Fibroblast of the aortic adventitia (primary cell): Measurements from ENCODE around the gene HARS2. TPM values are rescaled to one million over a fixed set of nuclear protein-coding genes. Genes with fewer than 3 reads are reported as not detected.
"Not testable (repeated sequence)": the region's sequence is repeated elsewhere in the genome, so short reads cannot be mapped to it uniquely, and the experiment has no call there.

ENCODE experiments used
- DNase-seq: peaks from one replicate; pipeline ENCODE4 v3.0.0-alpha.2; 2010; ENCODE audit warnings: low read depth
- H3K4me3 ChIP-seq: 2 replicates; pipeline ENCODE4 v1.5.1; 2011; ENCODE audit warnings: low read depth, mild to moderate bottlenecking, control low read depth, low read length, moderate library complexity
- total RNA-seq: library from RNA; depleted of rRNA; stranded (reverse); fragments of >200 nt; gene quantifications from 2 replicates; pipeline ENCODE4 v1.2.3, GENCODE V29; 2012; ENCODE audit warnings: low replicate concordance
- TF ChIP-seq, protein P1 (sequence below): IDR thresholded peaks from 2 replicates; pipeline ENCODE4 v1.5.1; 2011; ENCODE audit warnings: mild to moderate bottlenecking, low read length, control low read depth, inconsistent platforms; ENCODE audit not compliant: insufficient read depth

HARS2 gene
- total RNA-seq, 1 donor: 22.7 TPM

DNA sequence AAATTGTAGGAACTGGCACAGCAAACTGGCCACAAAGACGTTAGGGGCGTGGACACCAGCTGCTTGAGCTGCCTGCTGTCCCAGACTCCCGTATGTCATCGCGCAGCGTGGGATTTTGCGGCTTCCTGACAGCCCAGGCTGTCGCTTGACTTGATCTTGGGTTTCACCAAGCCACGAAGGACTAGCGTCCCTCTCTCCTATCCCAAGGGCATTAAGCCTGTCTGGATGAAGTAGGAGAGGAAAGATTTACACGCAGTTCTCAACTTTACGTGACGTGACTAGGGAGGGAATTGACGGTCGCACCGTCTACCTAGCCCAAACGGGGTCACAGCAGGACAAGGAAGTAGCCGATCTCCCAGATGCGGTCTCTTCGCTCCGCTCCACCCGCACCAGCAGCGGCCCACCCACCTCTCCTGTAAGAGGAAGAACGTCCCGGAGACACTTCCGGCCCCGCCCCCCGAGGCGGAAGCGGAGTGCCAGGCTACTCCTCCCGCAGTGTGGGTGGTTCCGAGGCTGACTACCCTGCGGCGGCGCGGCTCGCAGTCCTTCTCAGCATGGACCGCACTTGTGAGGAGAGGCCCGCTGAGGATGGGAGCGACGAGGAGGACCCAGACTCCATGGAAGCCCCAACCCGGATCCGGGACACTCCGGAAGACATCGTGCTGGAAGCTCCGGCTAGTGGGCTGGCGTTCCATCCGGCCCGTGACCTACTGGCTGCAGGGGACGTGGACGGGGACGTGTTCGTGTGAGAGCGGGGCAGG lies 26.7 kb upstream of the HARS2 start, which contains the start of gene WDR55:
Gene WDR55 (plus strand): TSS at position 546 of the 761 bp plus-strand sequence. CDS start 9 bp downstream, at position 555.
- peak within 1 kb of the TSS; percentile 99 for H3K4me3 ChIP-seq
- TF ChIP-seq, protein P1, sequence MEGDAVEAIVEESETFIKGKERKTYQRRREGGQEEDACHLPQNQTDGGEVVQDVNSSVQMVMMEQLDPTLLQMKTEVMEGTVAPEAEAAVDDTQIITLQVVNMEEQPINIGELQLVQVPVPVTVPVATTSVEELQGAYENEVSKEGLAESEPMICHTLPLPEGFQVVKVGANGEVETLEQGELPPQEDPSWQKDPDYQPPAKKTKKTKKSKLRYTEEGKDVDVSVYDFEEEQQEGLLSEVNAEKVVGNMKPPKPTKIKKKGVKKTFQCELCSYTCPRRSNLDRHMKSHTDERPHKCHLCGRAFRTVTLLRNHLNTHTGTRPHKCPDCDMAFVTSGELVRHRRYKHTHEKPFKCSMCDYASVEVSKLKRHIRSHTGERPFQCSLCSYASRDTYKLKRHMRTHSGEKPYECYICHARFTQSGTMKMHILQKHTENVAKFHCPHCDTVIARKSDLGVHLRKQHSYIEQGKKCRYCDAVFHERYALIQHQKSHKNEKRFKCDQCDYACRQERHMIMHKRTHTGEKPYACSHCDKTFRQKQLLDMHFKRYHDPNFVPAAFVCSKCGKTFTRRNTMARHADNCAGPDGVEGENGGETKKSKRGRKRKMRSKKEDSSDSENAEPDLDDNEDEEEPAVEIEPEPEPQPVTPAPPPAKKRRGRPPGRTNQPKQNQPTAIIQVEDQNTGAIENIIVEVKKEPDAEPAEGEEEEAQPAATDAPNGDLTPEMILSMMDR: no peak
- DNase-seq: peak; percentile 87

DNA sequence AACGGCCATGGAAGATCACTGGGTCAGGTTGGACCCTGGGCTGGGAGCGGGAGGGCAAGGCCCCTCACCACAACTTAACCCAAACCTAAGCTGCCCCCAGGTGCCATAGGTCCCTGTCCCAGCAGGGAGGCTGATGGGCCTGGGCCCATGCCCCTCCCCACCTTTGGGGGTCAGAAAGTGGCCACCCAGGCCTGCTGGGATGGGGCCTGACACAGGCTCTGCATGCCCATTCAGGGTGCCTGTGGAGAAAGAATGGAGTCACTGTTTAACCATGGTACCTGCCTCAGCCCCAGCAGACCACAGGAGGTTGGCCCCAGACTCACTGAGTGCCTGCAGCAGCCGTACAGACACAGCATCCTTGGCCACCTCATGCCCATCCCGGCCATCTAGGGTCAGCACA lies 20.2 kb upstream of the HARS2 start:
- H3K4me3 ChIP-seq, DNase-seq: not testable (repeated sequence)

DNA sequence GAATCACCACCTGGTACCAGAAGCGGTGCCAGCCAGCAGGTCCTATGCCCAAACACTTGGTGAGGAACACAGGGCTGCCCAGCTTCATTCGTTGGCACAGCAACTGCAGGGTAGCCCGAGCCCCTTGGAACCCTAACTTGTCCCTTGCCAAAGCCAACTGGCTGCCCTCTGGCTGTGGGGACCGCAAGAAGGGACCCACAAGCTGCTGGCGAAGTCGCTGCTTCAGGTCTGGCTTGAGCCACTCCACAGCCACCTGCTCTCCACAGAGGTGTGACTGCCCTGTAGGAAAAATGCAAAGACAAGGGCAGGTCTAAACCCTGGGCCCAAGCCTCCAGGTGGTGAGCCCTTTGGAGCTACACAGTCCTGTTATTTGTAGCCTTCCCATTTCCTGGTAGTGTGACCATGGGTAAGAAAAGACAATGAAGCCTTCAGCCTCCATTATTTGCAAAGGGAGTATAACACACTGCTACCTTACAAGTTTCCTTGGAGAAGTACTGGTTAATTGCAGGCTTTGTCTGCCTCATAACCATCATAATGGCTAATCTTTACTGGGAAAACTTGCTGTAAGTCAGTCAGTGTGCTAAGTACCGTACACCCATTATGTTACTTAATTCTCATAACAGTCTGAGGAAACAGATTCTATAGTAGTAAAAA lies 19.7 kb upstream of the HARS2 start:
- TF ChIP-seq, protein P1: no peak
- DNase-seq: no peak
- no peak overlapping the region for H3K4me3 ChIP-seq

DNA sequence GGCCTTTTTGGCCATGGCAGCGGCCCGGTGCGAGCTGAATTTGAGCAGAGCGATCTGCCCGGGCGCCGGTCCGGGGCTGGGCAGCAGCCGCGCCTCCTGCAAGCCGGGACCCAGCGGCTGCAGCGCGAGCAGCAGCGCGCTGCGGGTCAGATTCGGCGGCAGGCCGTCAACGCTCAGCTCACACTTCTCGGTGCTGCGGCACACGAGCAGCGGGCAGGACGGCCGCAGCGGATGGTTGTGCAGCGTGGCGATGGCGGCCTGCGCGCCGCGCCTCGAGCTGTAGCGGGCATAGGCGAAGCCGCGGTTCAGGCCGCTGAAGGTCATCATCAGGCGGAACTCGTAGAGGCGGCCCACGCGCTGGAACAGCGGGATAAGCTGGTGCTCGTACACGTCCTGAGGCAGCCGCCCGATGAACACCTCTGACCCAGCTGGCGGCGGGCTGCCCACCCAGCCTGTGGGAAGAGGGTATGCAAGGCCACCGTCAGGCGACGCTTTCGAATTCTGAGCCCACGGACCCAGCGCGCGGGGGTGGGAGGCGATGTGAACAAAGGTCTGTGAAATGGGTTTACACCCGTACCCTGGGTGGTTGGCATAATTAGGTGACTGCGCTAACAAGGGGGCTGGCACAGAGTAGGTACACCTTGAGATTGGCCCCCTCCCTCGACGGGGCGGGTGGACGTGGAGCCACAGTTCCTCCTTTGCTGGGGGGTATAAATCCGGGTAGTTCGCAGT lies 18.6 kb upstream of the HARS2 start:
- TF ChIP-seq, protein P1: no peak
- no peak for DNase-seq
- H3K4me3 ChIP-seq: no peak overlapping the region

DNA sequence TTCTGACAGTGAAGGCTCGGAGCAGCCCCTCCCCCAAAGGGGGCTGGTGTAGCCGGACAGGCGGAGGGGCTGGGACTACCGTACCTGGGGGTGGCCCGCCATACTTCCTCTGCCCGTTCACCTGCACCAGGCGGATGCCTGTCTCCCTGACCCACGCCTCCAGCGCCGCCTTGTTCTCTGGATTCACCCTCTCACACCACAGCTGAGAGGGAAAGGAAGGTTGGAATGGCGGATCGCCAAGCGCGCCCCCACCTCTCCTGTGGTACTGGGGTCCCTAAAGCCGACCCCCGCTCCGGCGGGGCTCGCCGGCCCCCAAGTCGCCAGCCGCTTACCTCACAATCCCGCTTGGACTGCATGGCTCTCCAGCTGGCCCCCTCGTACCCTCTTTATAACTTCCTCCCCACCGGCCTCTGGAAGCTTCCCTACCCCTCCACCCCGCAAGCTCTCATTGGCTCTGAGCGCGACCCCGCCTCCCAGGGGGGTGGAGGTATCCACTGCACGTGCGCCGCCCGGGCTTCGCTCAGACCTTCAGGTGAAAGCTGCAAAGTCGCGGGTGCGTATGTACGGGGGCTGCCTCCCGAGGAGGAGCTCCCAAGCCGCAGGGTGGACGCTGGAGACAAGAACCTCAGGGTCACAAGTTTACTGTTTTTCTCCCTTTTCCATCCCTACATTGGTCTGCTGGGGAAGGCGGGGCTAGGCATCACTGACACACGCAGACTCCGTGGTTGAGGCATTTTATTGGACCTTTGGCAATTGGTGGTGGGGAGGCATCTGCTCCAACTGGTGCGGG lies 17.9 kb upstream of the HARS2 start, which contains the start of gene DND1:
Gene DND1 (minus strand): TSS at position 390 of the 790 bp plus-strand sequence. CDS start 34 bp downstream, at position 356.
- no peak within 1 kb of the TSS for H3K4me3 ChIP-seq
- TF ChIP-seq, protein P1: no peak
- no peak for DNase-seq

DNA sequence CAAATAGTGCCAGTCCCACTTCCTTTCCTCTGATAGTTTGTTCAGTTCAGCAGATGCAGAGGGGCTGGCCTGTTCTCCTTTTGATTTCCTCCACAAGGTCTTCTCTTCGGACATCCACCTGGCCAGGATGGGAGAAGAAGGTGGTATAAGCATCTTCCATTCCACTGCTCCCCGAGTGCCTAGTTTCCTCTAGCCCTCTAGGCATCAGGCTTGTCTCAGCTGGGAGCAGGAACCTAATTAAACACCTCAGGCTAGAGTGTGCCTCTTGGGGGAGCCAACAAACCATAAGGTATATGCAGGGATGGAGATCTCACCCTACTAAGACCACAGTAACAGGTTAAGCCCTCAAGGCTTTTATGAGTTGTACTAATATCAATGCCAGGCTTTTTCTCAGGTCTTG lies 17.0 kb upstream of the HARS2 start:
- no peak overlapping the region for H3K4me3 ChIP-seq
- no peak for DNase-seq
- TF ChIP-seq, protein P1: no peak
